DND-41 (cell line): ENCODE results near the gene GRM4.

Source experiments
- ATAC-seq: fragments of 200-7000 bp; cut with Tn5 transposase; 3 replicates; pipeline ENCODE4 v1.9.1; 2021; ENCODE audit warnings: low read depth; ENCODE audit not compliant: insufficient read depth
- DNase-seq: peaks from one replicate; pipeline ENCODE4 v3.0.0-alpha.2; 2020
- H2AFZ ChIP-seq: 2 replicates; pipeline ENCODE4 v1.6.0; 2012; ENCODE audit warnings: low read depth, low read length
- H3K27ac ChIP-seq: 2 replicates; pipeline ENCODE4 v1.5.1; 2012; ENCODE audit warnings: low read length, inconsistent platforms
- H3K27me3 ChIP-seq: fragments of 200-600 bp; sonication (generic); 2 replicates; pipeline ENCODE4 v1.6.0; 2012; ENCODE audit warnings: low read length, mild to moderate bottlenecking, inconsistent platforms; ENCODE audit not compliant: insufficient read depth, poor library complexity
- H3K36me3 ChIP-seq: 2 replicates; pipeline ENCODE4 v1.5.1; 2012; ENCODE audit warnings: low read length, inconsistent platforms; ENCODE audit not compliant: insufficient read depth
- H3K4me1 ChIP-seq: 2 replicates; pipeline ENCODE4 v1.5.1; 2012; ENCODE audit warnings: mild to moderate bottlenecking, low read length; ENCODE audit not compliant: insufficient read depth
- H3K4me2 ChIP-seq: 2 replicates; pipeline ENCODE4 v1.6.0; 2012; ENCODE audit warnings: mild to moderate bottlenecking, moderate library complexity, low read length, inconsistent platforms; ENCODE audit not compliant: insufficient read depth
- H3K4me3 ChIP-seq, 2 experiments: fragments of 200-600 bp in 1 of 2; shearing (Covaris generic) in 1 of 2; 2 replicates each; pipeline ENCODE4 v1.5.1; 2012 to 2016; ENCODE audit warnings: inconsistent platforms in 2 of 2, low read length in 2 of 2, mild to moderate bottlenecking in 2 of 2, low read depth in 1 of 2, moderate library complexity in 1 of 2
- H3K79me2 ChIP-seq: 2 replicates; pipeline ENCODE4 v1.6.0; 2012; ENCODE audit warnings: low read length, inconsistent platforms; ENCODE audit not compliant: insufficient read depth
- H3K9ac ChIP-seq: 2 replicates; pipeline ENCODE4 v1.6.0; 2012; ENCODE audit warnings: low read depth, mild to moderate bottlenecking, inconsistent platforms, low read length, moderate library complexity
- H3K9me3 ChIP-seq: 2 replicates; pipeline ENCODE4 v1.5.1; 2012; ENCODE audit warnings: low read length, moderate library complexity, mild to moderate bottlenecking, inconsistent platforms; ENCODE audit not compliant: insufficient read depth, severe bottlenecking
- H4K20me1 ChIP-seq: 2 replicates; pipeline ENCODE4 v1.6.0; 2012; ENCODE audit warnings: low read length; ENCODE audit not compliant: insufficient read depth
- EZH2 ChIP-seq: IDR thresholded peaks from 3 replicates; pipeline ENCODE4 v1.6.1; 2012; ENCODE audit warnings: borderline replicate concordance, low read depth, mild to moderate bottlenecking, moderate library complexity, low read length, inconsistent platforms; ENCODE audit not compliant: severe bottlenecking
- TF ChIP-seq, protein P1 (sequence below): IDR thresholded peaks from 2 replicates; pipeline ENCODE4 v1.5.1; 2012; ENCODE audit warnings: borderline replicate concordance, low read length, moderate library complexity, mild to moderate bottlenecking; ENCODE audit not compliant: poor library complexity, severe bottlenecking; ENCODE audit errors: extremely low read depth

The GRM4 gene

DNA sequence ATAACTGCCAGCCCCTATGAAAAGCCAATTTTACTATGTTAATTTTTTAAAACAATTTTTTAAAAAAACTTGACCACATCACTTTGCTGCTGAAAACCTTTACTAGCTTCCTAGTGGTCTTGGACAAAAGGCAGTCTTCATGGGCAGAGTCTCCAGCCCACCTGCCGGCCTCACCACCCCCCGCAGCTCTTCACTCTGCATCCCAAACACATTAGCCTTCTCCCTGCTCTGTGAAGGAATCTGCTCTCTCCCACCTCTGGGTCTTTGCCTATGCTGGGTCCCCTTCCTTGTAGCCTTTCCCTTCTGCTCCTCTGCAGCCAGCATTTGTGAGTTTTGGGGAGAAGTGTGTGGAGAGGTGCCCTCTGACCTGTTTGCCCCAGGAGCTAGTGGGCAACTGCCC lies 171.4 kb downstream of the GRM4 start:
- TF ChIP-seq, protein P1, sequence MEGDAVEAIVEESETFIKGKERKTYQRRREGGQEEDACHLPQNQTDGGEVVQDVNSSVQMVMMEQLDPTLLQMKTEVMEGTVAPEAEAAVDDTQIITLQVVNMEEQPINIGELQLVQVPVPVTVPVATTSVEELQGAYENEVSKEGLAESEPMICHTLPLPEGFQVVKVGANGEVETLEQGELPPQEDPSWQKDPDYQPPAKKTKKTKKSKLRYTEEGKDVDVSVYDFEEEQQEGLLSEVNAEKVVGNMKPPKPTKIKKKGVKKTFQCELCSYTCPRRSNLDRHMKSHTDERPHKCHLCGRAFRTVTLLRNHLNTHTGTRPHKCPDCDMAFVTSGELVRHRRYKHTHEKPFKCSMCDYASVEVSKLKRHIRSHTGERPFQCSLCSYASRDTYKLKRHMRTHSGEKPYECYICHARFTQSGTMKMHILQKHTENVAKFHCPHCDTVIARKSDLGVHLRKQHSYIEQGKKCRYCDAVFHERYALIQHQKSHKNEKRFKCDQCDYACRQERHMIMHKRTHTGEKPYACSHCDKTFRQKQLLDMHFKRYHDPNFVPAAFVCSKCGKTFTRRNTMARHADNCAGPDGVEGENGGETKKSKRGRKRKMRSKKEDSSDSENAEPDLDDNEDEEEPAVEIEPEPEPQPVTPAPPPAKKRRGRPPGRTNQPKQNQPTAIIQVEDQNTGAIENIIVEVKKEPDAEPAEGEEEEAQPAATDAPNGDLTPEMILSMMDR: no peak
- no peak for TF ChIP-seq EZH2
- Histone ChIP-seq H3K79me2 (no peaks in the 10 kb centered on the region), H3K27me3 (peaks cover 19% of the 10 kb centered on the region), H3K4me1 (no peaks in the 10 kb centered on the region), H2AFZ (no peak overlapping the region), H4K20me1 (peaks cover 10% of the 10 kb centered on the region), H3K9ac (no peak overlapping the region), H3K9me3 (no peaks in the 10 kb centered on the region), H3K4me3 (no peak overlapping the region), H3K36me3 (no peaks in the 10 kb centered on the region), H3K27ac (no peak overlapping the region), H3K4me2 (no peak overlapping the region)
- ATAC-seq (no peak), DNase-seq (no peak)

DNA sequence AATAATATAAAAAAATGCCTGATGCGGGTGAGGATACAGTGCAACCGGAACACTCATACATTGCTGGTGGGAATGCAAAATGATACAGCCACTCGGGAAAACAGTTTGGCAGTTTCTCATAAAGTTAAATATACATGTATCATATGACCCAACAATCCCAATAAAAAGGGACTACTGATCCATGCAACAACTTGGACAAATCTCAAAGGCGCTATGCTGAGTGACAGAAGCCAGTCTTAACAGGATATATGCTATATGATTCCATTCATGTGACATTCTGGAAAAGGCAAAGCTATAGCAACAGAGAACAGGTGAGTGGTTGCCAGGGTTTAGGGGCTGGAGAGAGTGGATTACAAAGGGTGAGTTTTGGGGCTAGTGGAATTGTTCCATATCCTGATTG lies 171.9 kb downstream of the GRM4 start:
- Histone ChIP-seq H3K4me3 (no peak overlapping the region), H3K27me3 (peaks cover 19% of the 10 kb centered on the region), H3K9ac (no peak overlapping the region), H3K9me3 (no peaks in the 10 kb centered on the region), H4K20me1 (peaks cover 10% of the 10 kb centered on the region), H3K79me2 (no peaks in the 10 kb centered on the region), H3K27ac (no peak overlapping the region), H3K4me1 (no peaks in the 10 kb centered on the region), H2AFZ (no peak overlapping the region), H3K36me3 (no peaks in the 10 kb centered on the region), H3K4me2 (no peak overlapping the region)
- no peak for TF ChIP-seq EZH2
- TF ChIP-seq, protein P1: no peak
- no peak for ATAC-seq
- no peak for DNase-seq

DNA sequence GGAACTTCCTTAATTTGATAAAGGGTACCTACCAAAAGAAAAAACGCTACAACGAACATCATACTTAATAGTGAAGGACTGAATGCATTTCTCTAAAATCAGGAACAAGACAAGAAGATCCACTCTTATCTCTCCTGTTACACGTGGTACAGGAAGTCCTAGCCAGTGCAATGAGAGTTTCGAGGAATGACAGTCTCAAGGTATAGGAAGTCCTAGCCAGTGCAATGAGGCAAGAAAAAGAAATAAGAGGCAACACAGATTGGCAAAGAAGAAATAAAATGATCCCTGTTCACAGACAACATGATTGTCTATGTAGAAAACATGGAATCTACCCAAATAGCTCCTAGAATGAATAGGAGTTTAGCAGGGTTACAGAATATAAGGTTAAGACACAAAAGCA lies 174.3 kb downstream of the GRM4 start:
- H3K27me3 ChIP-seq: peaks cover 10% of the 10 kb centered on the region

More for the DNA sequence above, 174.3 kb downstream of the GRM4 start:
- Histone ChIP-seq H4K20me1 (peaks cover 4% of the 10 kb centered on the region; the same call in 1 of the 2 replicates), H3K4me1 (no peaks in the 10 kb centered on the region), H3K4me2 (no peak overlapping the region), H3K36me3 (no peaks in the 10 kb centered on the region), H3K9me3 (no peaks in the 10 kb centered on the region), H3K79me2 (no peaks in the 10 kb centered on the region), H3K9ac (no peak overlapping the region), H3K4me3 (no peak overlapping the region), H3K27ac (no peak overlapping the region), H2AFZ (no peak overlapping the region)
- ATAC-seq (no peak), DNase-seq (no peak)
- no peak for TF ChIP-seq EZH2
- TF ChIP-seq, protein P1: no peak
